HG03439 (cell line): ENCODE results near the gene RACK1.
"Not testable (repeated sequence)": the region's sequence is repeated elsewhere in the genome, so short reads cannot be mapped to it uniquely, and the experiment has no call there.

Source experiments
- ATAC-seq: cut with Tn5 transposase; IDR thresholded peaks from one replicate; pipeline ENCODE4 v1.9.1; 2021; ENCODE audit warnings: mild to moderate bottlenecking, moderate library complexity; ENCODE audit not compliant: unreplicated experiment

RACK1 gene

DNA sequence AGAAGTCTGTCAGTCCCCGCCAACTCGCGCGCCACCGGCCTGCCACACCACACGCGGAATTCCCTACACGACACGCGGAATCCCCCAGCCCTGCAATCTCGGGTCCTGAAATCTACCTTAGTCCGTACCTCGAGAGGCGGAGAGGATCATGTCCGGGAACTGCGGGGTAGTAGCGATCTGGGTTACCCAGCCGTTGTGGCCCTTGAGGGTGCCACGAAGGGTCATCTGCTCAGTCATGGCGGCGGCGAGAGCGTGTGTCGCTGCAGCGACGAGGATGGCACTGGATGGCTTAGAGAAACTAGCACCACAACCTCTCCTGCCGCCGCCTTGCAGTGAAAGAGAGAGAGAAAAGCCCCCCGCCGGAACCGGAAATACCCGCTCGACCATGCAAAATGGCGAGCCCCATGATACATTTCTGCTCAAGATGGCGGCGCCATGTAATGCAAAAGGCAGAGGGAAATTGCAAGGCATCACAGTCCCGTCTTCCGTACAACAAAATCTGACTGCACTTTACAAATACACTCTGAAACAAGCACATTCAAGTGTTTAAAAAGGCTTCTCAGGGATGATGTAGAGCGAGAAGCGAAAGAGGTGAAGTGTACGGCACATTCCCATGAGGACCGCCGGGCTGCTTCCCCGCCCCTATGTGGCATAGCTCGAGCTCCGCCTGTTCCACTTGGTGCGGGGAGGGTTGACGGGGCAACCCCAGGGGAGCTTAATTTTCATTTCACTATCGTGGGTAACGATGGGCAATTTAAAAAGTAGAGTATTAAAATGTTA lies at the start of gene RACK1:
Gene RACK1 (minus strand): TSS at position 343 of the 780 bp plus-strand sequence. CDS start 106 bp downstream, at position 237.
- peak; percentile 54 for ATAC-seq

DNA sequence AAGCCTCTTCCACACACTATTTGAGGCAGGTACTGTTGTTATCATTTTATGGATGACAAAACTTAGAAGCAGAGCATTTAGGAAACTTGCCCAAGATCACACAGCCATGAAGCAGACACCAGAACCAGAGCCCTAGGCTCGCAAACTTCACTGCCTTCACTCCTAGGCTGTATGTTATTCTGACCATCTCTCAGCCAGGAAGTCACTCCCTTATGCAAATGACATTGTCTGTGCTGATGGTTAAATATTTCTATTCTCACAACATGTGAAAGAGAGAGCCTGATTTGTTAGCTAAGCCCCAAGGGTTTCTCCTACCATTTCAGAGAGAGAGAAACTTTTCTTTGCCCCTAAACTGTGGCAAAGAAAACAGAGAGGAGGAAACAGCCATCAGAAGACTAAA lies 43.6 kb upstream of the RACK1 start:
- ATAC-seq, result not testable (repeated sequence)

DNA sequence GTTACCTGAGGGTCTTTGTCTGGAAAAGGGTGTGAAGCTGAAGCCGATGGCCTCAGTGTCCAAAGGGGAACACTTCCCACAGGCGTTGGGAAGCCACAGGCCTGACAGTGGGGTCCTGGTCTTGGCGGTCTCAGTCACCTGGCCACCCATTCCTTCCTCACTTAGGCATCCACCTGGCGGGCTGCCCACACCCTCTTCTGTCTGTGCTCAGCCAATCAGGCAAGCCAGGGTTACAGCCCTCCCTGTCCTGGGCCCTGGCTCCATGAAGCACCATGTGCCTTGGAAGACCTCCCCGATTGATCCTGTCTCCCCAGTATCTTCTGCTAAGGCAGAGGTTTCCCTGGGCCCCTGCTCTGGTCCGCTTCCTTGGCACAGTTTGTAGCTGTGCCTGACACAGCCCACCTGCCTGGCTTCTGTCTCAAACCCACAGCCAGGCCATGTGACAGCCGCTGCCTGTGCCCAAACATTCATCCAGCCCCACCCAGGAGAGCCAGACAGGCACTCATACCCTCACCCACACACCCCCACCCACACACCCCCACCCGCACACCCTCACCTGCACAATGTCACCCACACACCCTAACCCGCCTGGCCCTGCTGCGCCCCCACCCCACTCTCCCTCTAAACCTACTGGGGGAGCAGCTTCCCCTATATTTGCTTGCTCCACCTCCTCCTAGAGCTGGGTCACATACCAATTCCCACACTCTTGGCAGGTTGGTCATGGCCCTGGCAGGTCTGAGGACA lies 42.4 kb upstream of the RACK1 start:
- not testable (repeated sequence) for ATAC-seq

DNA sequence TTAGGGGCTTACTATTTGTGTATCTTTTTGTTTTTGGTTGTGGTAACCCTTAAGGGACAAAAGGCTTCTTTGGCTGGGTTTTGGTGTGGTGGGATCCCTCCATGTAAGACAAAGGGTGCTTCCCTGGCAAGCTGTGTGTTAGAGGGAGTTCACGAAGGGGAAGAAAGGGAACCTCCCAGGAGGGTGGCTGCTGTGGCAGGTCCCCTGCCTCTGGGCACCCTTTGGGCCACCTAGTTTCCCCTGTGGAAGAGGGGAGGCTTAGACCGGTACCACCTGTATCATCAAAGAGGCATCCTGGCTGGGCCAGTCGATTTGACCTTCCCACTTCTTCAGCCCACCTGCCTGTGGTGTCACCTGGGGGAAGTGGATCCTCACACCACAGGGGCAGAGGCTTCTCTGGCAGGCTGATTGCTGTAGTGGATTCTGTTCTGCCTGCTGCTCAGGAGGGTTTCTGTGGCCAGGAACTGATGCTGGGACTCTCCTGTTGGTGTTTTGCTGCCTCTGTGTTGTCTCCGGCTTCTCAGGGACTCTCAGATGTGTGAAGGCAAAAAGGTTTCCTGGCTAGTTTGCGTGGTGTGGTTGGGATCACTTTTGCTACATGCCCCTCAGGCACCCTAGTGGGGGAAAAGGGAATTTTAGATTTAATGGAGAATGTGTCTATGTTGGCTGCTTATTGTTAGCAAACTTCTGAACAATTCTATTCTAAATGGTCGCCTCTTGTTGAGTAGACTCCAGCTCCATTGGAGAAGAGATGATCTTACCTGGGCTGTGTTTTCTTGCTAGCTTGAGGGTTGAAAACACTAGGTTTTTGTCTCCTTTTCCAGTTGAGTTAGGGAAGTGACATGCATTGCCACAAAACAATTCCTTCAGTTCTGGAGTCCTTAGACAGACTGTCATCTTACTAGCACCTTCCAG lies 40.4 kb upstream of the RACK1 start:
- not testable (repeated sequence) for ATAC-seq

DNA sequence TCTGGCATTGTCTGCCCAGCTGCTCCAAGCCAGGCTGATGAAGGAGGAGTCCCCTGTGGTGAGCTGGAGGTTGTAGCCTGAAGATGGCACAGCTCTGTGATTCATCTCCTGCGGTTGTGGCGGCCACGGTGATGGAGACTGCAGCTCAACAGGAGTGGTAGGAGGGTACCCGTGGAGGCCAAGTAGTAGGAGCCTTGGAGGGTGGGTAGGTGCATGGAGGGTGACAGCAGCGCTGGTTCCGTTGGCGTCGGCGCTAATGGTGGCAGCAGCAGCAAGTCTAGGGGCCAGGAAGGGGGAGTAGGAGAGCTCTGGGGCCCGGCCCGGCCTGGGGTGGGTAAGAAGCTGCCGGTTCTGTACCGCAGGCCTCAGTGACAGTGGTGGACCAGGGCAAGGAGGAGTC lies 39.6 kb upstream of the RACK1 start:
- ATAC-seq, result no peak

DNA sequence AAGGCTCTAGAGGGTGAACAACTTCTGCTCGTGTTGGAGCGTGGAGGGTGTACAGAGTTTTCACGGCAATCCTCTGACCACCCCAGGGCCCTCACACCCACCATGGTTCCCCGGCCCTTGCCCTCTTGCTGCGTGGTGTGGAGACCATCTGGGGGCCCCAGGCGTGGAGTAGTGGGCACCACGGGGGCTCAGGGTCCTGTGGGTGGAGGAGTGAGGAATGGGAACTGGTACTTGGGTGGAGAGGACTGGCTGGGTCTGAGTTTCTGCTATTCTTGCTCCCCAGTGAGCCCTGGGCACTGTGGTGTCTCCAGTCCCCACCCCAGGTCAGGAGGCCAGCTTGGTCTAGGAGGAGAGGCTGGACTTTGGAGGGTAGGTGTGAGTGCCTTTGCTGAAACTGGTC lies 39.2 kb upstream of the RACK1 start:
- ATAC-seq, result no peak

DNA sequence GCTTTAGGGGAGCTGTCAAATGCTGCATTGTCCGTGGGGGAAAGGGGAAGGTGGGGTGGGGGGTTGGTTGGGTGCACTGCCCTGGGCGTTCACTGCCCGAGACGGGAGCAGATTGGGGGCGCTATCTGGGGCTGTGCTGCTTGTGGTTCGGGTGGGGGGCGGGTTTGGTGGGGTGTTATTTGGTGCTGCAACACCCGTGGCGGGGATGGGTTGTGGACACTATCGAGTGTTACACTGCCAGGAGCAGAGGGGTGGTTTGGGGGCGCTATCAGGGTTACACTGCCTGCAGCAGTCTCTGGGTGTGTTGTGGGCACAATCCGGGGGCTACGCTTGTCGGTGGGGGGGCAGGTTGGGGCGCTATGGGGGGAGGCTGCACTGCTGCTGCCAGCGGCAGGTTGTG lies 38.7 kb upstream of the RACK1 start:
- ATAC-seq, result not testable (repeated sequence)

DNA sequence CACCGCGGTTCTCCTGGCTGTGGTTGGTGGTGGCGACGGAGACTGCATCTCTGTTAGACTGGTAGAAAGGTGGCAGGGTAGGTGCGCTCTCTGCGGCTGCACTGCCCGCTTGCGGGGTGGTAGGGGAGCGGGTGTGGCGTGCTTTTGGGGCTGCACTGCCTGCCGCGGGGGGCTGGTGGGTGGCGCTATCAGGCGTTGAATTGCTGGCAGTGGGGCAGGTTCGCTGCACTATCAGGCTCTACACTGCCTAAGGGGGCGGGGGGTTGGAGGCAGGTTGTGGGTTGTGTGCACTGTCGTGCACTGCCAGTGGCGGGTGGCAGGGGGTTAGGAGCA lies 38.2 kb upstream of the RACK1 start:
- no peak for ATAC-seq

DNA sequence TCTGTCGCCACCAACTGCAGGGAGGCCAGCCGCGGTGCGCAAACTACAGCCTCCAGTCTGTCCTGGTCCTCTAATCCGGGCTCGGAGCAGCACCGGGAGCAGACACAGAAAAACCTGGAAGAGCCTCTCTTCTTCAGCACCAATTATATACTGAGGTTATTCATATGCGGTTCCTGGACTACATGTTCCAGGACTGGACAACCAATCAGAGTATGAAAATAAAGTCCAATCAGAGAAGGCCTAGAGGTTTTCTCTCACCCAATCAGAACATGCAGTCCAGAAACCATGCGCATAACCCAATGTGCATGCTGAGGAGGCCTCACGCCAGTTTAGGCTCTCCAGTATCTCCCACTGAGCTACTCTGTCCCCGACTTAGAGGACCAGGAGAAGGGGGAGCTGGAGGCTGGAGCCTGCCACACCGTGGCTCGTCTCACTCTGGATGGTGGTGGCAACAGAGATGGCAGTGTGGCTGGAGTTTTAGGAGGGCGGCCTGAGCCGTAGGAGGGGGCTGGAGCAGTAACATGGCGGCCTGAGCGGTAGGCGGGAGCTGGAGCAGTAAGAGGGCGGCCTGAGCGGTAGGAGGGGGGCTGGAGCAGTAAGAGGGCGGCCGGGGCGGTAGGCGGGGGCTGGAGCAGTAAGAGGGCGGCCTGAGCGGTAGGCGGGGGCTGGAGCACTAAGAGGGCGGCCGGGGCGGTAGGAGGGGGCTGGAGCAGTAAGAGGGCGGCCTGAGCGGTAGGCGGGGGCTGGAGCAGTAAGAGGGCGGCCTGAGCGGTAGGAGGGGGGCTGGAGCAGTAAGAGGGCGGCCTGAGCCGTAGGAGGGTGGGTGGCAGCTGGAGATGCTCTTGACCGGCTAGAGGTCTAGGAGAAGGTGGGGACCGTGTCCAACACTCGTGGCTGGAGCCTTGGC lies 37.6 kb upstream of the RACK1 start:
- ATAC-seq, result no peak

DNA sequence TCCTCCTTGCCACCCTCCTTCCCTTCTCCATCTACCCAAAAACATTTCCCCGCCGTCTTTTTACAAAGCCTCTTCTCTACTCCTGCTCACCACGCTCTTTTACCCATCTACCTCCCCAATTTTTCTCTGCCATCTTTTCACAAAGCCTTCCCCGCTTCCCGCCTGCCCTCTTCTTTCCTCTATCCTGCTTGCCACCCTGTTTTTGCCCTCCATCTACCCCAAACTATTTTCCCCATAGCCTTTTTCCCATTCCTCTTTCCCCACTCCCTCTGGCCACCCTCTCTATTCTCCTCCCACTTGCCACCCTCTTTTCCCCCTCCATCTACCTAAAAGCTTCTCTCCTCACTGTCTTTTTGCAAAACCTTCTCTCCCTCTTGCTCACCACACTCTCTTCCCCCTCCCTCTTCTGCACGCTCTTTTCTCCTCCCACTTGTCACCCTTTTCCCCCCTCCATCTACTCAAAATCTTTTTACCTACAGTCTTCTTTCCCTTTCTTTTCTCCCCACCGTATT lies 36.6 kb upstream of the RACK1 start:
- ATAC-seq, result no peak

DNA sequence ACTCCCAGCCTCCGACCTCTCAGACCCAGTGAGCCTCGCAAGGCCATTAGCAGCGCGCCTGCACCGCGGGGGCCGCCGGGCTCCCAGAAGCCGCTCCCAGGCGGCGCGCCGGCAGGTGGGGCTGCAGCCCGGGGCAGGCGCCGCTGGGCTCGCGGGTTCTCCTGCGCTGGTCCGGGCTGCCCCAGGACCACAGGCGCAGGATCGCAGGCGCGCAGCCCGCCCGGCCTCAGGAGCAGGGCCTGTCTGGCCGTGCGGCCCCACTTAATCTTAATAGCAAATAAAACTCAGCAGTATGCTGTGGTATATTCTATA lies 29.7 kb upstream of the RACK1 start:
- not testable (repeated sequence) for ATAC-seq

DNA sequence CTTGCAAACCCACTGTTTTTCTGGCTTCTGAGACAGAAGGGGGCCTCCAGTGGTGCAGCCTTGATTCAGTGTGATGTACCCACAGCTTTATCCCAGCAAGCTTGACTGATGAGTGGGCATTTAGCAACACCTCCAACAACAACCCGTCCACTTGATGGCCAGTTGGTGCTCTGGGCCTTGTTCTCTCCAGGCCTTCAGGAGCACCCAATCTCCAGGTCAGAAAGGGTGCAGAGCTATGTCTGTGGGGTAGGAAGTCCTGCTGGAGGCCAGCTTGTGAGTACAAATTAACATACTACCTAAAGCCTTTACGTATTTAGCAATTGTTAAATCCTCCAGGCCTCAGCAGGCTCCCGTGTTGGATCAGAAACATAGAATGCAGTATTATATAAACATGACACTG lies 27.4 kb upstream of the RACK1 start:
- no peak for ATAC-seq

DNA sequence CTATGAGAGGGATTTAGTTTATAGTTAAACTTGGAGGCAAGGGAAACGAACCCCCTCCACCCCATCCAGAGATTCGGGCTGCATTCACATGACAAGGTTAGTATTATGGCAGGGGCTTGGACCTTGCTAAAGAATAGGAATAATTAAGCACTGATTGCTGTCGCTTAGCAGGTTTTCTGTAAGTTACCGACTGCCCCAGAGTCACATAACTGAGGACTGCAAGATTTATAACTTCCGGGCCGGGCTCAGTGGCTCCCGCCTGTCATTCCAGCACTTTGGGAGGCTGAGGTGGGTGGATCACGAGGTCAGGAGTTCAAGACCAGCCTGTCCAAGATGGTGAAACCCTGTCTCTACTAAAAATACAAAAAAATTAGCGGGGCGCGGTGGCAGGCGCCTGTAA lies 24.2 kb upstream of the RACK1 start:
- ATAC-seq, result not testable (repeated sequence)

DNA sequence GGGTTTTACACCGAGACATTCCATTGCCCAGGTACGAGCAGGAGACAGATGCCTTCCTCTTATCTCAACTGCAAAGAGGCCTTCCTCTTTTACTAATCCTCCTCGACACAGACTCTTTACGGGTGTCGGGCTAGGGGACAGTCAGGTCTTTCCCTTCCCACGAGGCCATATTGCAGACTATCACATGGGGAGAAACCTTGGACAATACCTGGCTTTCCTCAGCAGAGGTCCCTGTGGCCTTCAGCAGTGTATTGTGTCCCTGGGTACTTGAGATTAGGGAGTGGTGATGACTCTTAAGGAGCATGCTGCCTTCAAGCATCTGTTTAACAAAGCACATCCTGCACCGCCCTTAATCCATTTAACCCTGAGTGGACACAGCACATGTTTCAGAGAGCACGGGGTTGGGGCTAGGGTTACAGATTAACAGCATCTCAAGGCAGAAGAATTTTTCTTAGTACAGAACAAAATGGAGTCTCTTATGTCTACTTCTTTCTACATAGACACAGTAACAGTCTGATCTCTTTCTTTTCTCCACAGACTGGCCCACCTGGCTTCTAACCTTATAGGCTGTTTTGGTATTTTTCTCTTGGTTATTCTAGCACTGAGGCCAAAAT lies 23.7 kb upstream of the RACK1 start:
- not testable (repeated sequence) for ATAC-seq

DNA sequence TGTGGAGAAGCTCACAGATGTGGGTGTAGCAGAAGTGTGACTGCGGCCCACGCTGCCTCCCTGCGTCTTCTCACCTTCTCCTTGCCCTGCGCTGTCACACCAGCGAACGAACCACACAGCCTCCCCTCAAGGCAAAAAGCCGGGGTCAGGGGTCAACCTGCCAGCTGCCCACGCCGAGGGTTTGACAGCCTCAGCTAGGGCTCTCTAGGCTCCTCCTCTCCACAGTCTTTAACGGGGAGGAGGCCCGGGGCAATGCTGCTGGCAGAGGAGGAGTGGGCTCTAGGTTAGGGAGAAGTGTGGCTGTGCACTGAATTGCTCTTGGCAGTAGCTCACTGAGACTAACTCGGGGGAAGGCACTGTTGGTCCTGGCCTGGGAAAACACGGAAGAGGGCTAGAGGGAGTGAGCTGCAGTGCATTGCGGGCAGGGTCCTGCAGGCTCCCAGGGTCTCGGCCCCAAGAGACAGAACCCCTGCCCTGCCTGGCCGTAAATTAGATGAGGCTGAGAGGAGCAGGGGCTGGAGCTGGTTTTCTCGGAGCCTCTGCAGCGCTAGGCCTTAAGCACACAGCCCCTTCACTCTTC lies 21.5 kb upstream of the RACK1 start:
- no peak for ATAC-seq

DNA sequence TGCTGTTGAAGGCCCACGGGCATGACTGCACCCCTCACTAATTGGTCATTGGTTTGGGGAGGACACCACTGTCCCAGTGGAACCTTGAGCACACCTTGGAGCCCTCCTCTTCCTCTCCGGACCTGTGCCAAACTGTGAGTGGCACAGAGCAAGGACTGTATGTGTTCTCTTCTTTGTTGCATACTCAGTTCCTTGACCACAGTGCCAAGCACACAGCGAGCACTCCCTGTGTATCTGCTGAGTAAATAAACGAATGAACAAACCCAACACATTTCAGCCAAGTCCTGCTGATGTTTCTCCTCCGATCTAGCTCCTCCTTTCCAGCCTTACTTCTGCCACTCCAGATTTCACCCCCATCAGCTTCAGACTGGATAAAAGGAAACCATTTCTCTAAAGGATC lies 19.9 kb upstream of the RACK1 start:
- no peak for ATAC-seq

DNA sequence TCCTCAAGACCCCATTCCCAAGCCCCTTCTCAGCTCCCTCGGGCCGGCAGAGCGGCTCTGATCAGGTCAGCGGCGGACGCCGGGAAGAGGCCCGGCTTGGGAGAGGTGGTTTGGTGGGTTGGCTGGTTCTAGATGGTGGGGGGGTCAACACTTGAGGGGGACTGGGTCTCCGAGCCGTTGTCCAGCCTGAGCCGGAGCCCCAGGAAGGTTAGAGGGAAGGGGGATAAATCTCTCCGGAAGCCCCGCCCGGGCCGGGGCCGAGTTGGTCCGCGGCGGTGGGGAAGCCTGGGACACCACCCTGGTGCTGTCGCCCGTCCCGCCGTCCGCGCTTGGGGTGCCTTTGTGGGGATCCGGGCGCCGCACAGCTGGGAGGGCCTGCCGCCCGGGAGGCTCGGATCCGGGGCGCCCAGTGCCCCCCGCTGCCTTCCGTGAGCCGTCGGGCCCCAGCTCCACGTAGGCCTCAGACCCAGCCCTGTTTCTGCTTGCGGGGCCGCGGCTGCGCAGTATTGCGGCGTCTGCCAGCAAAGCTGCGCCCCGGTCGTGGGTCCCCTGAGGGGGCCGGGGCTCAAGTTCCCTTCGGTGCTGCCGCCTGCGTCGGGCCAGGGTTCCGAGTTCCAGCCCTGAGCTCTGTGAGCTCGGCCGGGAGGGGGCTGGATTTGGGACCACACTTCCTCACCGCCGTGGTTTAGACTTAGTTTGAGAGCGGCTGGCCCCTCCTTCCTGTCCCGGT lies 17.8 kb upstream of the RACK1 start:
- ATAC-seq, result peak; percentile 55

DNA sequence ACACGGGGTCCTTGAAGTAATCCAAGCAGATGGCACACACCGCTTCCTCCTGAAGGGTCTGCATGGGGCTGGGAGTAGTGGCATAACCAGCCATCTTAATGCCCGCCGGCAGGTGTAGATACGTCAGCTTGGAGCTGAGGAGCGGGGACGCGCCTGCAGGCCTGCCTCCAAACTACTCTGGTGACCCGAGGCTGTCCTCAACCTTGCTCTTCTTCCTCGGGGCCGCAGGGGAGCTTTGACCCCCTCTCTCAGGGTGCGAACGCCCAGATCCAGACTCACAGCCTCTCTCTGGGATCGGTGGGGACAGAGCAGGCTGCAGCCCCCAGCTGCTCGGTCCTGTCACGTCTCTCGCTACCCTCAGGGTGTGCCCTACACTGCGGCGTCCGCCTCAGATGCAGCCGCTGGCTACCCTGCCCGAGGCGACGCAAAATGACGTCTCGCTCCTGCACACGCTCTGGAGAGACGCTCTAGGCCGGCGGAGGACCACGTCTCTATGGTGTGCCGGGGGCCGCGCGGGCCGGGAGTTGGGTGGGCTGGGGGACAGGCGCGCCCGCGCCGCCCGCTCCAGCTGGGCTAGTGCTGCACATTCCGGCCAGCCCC lies 17.1 kb upstream of the RACK1 start, which contains the start of gene TRIM52:
Gene TRIM52 (minus strand): TSS at position 424 of the 600 bp plus-strand sequence. CDS start 330 bp downstream, at position 94.
- peak; percentile 79 for ATAC-seq
